Measurements from ENCODE around the gene SRGAP3. TPM values are rescaled to one million over a fixed set of nuclear protein-coding genes. Genes with fewer than 3 reads are reported as not detected.

Gene SRGAP3
- total RNA-seq, 1 experiment from 2014 or later: 17.9 TPM

DNA sequence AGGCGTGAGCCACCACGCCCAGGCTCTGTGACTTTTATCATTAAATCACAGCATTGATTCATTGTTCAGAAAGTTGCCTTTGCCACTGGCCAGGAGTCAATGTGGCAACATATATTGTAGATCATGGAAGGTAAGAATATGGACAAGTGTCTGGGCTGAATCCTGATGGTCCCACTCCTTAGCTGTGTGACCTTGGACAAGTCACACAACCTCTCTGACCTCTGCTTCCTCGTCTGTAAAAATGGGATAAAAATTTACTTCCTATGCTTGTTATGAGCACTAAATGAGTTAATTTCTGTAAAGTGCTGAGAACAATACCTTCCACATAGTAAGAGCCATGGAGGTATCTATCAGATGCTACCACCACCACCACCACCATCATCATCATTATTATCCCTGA is 182.7 kb downstream of the SRGAP3 start (continued):
- TF ChIP-seq HMGXB4 (CRISPR knock-in tag; IDR thresholded peaks at IDR 0.05) (no peak), ATF1 (CRISPR knock-in tag; IDR thresholded peaks at IDR 0.05) (no peak), ZNF317 (CRISPR knock-in tag; IDR thresholded peaks at IDR 0.05; ENCODE audit: borderline replicate concordance, low read depth) (no peak), USF2 (CRISPR knock-in tag; IDR thresholded peaks at IDR 0.05) (no peak), NFATC4 (CRISPR knock-in tag; IDR thresholded peaks at IDR 0.05) (no peak)
- TF ChIP-seq, protein P1, sequence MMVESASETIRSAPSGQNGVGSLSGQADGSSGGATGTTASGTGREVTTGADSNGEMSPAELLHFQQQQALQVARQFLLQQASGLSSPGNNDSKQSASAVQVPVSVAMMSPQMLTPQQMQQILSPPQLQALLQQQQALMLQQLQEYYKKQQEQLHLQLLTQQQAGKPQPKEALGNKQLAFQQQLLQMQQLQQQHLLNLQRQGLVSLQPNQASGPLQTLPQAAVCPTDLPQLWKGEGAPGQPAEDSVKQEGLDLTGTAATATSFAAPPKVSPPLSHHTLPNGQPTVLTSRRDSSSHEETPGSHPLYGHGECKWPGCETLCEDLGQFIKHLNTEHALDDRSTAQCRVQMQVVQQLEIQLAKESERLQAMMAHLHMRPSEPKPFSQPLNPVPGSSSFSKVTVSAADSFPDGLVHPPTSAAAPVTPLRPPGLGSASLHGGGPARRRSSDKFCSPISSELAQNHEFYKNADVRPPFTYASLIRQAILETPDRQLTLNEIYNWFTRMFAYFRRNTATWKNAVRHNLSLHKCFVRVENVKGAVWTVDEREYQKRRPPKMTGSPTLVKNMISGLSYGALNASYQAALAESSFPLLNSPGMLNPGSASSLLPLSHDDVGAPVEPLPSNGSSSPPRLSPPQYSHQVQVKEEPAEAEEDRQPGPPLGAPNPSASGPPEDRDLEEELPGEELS (CRISPR knock-in tag; IDR thresholded peaks at IDR 0.05): no peak

DNA sequence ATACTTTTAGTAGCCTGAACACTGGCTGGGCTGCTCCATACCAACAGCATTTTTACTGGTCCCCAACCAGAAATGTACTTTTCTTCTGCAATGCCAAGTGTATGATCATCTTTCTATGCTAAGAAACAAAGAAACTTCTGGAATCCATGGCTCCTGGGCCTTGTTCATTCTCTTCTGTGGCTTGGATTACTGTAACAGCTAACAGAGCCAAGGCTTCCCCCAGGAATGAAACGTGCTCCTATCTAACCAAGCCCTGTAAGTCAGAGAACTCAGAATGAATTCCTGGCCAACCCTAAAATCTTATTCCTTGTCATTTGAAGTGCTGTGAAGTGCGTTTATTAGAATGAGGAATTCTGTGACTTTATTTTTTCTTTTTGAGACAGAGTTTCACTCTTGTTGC is 183.3 kb downstream of the SRGAP3 start:
- no peak for ATAC-seq
- CTCF ChIA-PET: interaction anchor here (0.9 to 2.7 kb wide), 3 partner anchors 24 to 78 kb away, joined by 3 to 37 read pairs (median 3); no protein-coding TSS in a partner anchor
- Mint-ChIP-seq H3K36me3 (peaks cover 17% of the 10 kb centered on the region), H3K9me3 (peaks cover 16% of the 10 kb centered on the region), H3K4me1 (no peaks in the 10 kb centered on the region), H3K27me3 (ENCODE audit: low read depth) (no peaks in the 10 kb centered on the region; the same call in 1 of the 2 replicates), H3K4me3 (no peak overlapping the region), H3K27ac (no peak overlapping the region)
- POLR2A ChIA-PET: no interaction called here
- DNase-seq (ENCODE audit: low spot score): no peak
- TF ChIP-seq ZBTB21 (CRISPR knock-in tag; IDR thresholded peaks at IDR 0.05; ENCODE audit: borderline replicate concordance) (no peak), IRF2 (CRISPR knock-in tag; IDR thresholded peaks at IDR 0.05; ENCODE audit: borderline replicate concordance, low read depth) (no peak), ETV6 (CRISPR knock-in tag; IDR thresholded peaks at IDR 0.05) (no peak), ZNF121 (CRISPR knock-in tag; IDR thresholded peaks at IDR 0.05) (no peak), TP53 (CRISPR knock-in tag; IDR thresholded peaks at IDR 0.05) (no peak), TEAD4 (CRISPR knock-in tag; IDR thresholded peaks at IDR 0.05) (no peak), EMX1 (CRISPR knock-in tag; IDR thresholded peaks at IDR 0.05) (no peak), USF1 (CRISPR knock-in tag; IDR thresholded peaks at IDR 0.05) (no peak), CREB1 (CRISPR knock-in tag; IDR thresholded peaks at IDR 0.05) (no peak), MLX (CRISPR knock-in tag; IDR thresholded peaks at IDR 0.05) (no peak), FOXJ3 (CRISPR knock-in tag; IDR thresholded peaks at IDR 0.05; ENCODE audit: borderline replicate concordance) (no peak), OVOL2 (CRISPR knock-in tag; IDR thresholded peaks at IDR 0.05; ENCODE audit: borderline replicate concordance) (no peak), PRDM15 (CRISPR knock-in tag; IDR thresholded peaks at IDR 0.05) (no peak)
- TF ChIP-seq, protein P2, sequence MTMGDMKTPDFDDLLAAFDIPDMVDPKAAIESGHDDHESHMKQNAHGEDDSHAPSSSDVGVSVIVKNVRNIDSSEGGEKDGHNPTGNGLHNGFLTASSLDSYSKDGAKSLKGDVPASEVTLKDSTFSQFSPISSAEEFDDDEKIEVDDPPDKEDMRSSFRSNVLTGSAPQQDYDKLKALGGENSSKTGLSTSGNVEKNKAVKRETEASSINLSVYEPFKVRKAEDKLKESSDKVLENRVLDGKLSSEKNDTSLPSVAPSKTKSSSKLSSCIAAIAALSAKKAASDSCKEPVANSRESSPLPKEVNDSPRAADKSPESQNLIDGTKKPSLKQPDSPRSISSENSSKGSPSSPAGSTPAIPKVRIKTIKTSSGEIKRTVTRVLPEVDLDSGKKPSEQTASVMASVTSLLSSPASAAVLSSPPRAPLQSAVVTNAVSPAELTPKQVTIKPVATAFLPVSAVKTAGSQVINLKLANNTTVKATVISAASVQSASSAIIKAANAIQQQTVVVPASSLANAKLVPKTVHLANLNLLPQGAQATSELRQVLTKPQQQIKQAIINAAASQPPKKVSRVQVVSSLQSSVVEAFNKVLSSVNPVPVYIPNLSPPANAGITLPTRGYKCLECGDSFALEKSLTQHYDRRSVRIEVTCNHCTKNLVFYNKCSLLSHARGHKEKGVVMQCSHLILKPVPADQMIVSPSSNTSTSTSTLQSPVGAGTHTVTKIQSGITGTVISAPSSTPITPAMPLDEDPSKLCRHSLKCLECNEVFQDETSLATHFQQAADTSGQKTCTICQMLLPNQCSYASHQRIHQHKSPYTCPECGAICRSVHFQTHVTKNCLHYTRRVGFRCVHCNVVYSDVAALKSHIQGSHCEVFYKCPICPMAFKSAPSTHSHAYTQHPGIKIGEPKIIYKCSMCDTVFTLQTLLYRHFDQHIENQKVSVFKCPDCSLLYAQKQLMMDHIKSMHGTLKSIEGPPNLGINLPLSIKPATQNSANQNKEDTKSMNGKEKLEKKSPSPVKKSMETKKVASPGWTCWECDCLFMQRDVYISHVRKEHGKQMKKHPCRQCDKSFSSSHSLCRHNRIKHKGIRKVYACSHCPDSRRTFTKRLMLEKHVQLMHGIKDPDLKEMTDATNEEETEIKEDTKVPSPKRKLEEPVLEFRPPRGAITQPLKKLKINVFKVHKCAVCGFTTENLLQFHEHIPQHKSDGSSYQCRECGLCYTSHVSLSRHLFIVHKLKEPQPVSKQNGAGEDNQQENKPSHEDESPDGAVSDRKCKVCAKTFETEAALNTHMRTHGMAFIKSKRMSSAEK (CRISPR knock-in tag; IDR thresholded peaks at IDR 0.05; ENCODE audit: borderline replicate concordance): no peak

Data from WTC11 (cell line).